Type B pancreatic cell (in vitro differentiated cells): ENCODE data around the gene STAB2. TPM values are rescaled to one million over a fixed set of nuclear protein-coding genes. Genes with fewer than 3 reads are reported as not detected.

Experiments
- DNase-seq: peaks from one replicate; pipeline ENCODE4 v3.0.0; 2021; ENCODE audit warnings: mixed read lengths; ENCODE audit not compliant: unreplicated experiment; ENCODE audit errors: extremely low spot score
- H3K27ac Mint-ChIP-seq: 2 replicates; pipeline ENCODE4 v1.8.0; 2021; ENCODE audit warnings: mild to moderate bottlenecking, mixed read lengths
- H3K27me3 Mint-ChIP-seq: 2 replicates; pipeline ENCODE4 v1.8.0; 2021; ENCODE audit warnings: mixed read lengths
- H3K36me3 Mint-ChIP-seq: 2 replicates; pipeline ENCODE4 v1.8.0; 2021; ENCODE audit warnings: mixed read lengths
- H3K4me1 Mint-ChIP-seq: one replicate; pipeline ENCODE4 v1.8.0; 2021; ENCODE audit warnings: mixed read lengths; ENCODE audit not compliant: unreplicated experiment
- H3K4me3 Mint-ChIP-seq: 2 replicates; pipeline ENCODE4 v1.8.0; 2021; ENCODE audit warnings: mild to moderate bottlenecking, mixed read lengths
- H3K9me3 Mint-ChIP-seq: 2 replicates; pipeline ENCODE4 v1.8.0; 2021; ENCODE audit warnings: mixed read lengths
- total RNA-seq: library from RNA; stranded (reverse); gene quantifications from 2 replicates; pipeline ENCODE4 v1.2.1, GENCODE V29; 2021; ENCODE audit warnings: low replicate concordance
- TF ChIP-seq, protein P1 (sequence below): fragments of 200-600 bp; sonication (generic); conservative IDR thresholded peaks from 2 replicates; pipeline ENCODE4 v1.5.0; 2021; ENCODE audit warnings: antibody characterized with exemption, mild to moderate bottlenecking

STAB2 gene
- total RNA-seq, 1 donor from 2014 or later: not detected

- no peaks in the 10 kb centered on the region for H3K27me3 Mint-ChIP-seq
- no peak for DNase-seq
- H3K9me3 Mint-ChIP-seq: no peaks in the 10 kb centered on the region
- TF ChIP-seq, protein P1, sequence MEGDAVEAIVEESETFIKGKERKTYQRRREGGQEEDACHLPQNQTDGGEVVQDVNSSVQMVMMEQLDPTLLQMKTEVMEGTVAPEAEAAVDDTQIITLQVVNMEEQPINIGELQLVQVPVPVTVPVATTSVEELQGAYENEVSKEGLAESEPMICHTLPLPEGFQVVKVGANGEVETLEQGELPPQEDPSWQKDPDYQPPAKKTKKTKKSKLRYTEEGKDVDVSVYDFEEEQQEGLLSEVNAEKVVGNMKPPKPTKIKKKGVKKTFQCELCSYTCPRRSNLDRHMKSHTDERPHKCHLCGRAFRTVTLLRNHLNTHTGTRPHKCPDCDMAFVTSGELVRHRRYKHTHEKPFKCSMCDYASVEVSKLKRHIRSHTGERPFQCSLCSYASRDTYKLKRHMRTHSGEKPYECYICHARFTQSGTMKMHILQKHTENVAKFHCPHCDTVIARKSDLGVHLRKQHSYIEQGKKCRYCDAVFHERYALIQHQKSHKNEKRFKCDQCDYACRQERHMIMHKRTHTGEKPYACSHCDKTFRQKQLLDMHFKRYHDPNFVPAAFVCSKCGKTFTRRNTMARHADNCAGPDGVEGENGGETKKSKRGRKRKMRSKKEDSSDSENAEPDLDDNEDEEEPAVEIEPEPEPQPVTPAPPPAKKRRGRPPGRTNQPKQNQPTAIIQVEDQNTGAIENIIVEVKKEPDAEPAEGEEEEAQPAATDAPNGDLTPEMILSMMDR: no peak
- no peak overlapping the region for H3K4me3 Mint-ChIP-seq
- H3K36me3 Mint-ChIP-seq: no peaks in the 10 kb centered on the region
- H3K27ac Mint-ChIP-seq: no peak overlapping the region
- no peaks in the 10 kb centered on the region for H3K4me1 Mint-ChIP-seq
Observed at GRCh38 chr12:103757248-103757647, 170.2 kb downstream of the STAB2 start.

DNA sequence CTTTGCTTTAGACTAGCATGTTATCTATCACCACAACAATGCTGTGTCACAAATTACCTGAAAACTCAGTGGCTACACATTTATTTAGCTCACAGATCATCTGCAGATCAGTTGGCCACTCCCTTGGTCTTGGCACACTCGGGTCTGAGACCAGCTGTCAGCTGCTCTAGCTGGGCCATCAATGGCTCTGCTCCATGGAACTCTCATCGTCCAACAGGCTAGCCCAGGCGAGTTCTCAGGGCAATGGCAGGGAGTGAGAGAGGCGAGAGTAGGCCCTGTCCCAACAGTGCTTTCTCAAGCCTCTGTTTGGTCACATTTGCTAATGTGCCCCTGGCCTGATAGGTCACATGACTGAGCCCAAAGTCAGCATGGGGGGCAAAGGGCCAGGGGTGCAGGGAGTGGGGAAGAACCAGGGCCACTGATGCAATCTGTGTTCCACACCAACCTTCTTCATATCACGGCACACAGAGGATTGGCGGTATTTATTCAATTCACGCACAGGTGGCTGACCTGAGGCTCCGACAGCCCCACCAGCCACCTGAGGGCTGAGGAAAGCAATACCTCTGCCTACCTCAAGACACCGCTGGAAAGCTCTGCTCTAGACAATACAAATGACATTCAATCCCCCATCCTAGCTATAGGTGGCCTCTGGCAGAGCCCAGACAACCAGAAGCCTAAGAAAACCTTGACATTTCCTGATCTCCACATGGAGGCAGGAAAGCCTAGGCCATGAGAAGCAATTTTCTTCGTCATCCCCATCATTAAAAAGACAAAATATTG, 171.4 kb downstream of the STAB2 start:
- Mint-ChIP-seq H3K27me3 (no peaks in the 10 kb centered on the region), H3K27ac (no peak overlapping the region), H3K4me1 (no peaks in the 10 kb centered on the region), H3K4me3 (no peak overlapping the region), H3K36me3 (no peaks in the 10 kb centered on the region), H3K9me3 (no peaks in the 10 kb centered on the region)
- no peak for DNase-seq
- TF ChIP-seq, protein P1: no peak

DNA sequence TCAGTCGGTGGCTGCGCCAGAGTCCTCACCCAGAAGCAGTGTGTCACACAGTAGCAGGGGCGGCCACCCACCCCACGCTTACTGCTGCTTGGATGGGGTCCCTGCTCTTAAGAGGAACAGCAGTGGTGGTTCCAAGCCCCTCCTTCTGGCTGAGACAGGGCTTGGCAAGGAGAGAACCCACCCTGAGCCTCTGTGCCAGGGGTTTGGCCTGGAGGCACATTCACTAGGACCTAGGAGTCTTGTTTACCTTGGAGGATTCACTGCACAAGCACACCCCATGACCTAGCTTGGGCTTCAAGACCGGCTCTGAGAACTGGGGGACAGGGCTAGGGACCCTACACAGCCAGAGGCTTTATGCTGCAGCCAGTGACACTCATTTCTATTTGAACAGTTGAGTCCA, 175.4 kb downstream of the STAB2 start:
- no peak overlapping the region for H3K4me3 Mint-ChIP-seq
- H3K36me3 Mint-ChIP-seq: no peaks in the 10 kb centered on the region
- no peak overlapping the region for H3K27ac Mint-ChIP-seq
- no peak for DNase-seq
- no peaks in the 10 kb centered on the region for H3K9me3 Mint-ChIP-seq
- TF ChIP-seq, protein P1: no peak
- H3K4me1 Mint-ChIP-seq: no peaks in the 10 kb centered on the region
- H3K27me3 Mint-ChIP-seq: no peaks in the 10 kb centered on the region

GRCh38 chr12:103765322-103765721, 178.2 kb downstream of the STAB2 start:
- TF ChIP-seq, protein P1: no peak
- H3K27ac Mint-ChIP-seq: no peak overlapping the region
- no peak for DNase-seq
- H3K36me3 Mint-ChIP-seq: no peaks in the 10 kb centered on the region
- no peaks in the 10 kb centered on the region for H3K27me3 Mint-ChIP-seq
- no peaks in the 10 kb centered on the region for H3K9me3 Mint-ChIP-seq
- H3K4me1 Mint-ChIP-seq: peaks cover 10% of the 10 kb centered on the region
- H3K4me3 Mint-ChIP-seq: no peak overlapping the region

- Mint-ChIP-seq H3K27ac (no peak overlapping the region), H3K4me1 (peaks cover 10% of the 10 kb centered on the region), H3K27me3 (no peaks in the 10 kb centered on the region), H3K9me3 (no peaks in the 10 kb centered on the region), H3K36me3 (no peaks in the 10 kb centered on the region), H3K4me3 (no peak overlapping the region)
- TF ChIP-seq, protein P1: no peak
- no peak for DNase-seq
Observed at GRCh38 chr12:103766028-103766427, 179.0 kb downstream of the STAB2 start.
